Gastrocnemius medialis (tissue), 4 donors: ENCODE measurements around the gene GARIN5A. TPM values are rescaled to one million over a fixed set of nuclear protein-coding genes. Genes with fewer than 3 reads are reported as not detected.

Experiments
- ATAC-seq, 2 donors: fragments of 150-250 bp; one replicate each; pipeline ENCODE4 v1.9.1; 2016
- DNase-seq, 2 donors: peaks; one replicate each; pipeline ENCODE4 v3.0.0-alpha.2; 2019
- H3K27ac ChIP-seq, 4 donors: fragments of 200-600 bp; sonication (generic); 1 replicate in 1 of 4; 2 replicates in 3 of 4; pipeline ENCODE4 v1.5.1; 2016 to 2018; ENCODE audit warnings: mild to moderate bottlenecking in 2 of 4, moderate library complexity in 1 of 4
- H3K27me3 ChIP-seq, 3 donors: fragments of 200-600 bp; sonication (generic) in 2 of 3; 1 replicate in 1 of 3; 2 replicates in 2 of 3; pipeline versions ENCODE4 v1.5.1 to v1.6.0; 2016 to 2019; ENCODE audit warnings: mild to moderate bottlenecking in 1 of 3, moderate library complexity in 1 of 3
- H3K36me3 ChIP-seq, 2 donors: fragments of 200-600 bp; sonication (generic) in 1 of 2; one replicate each; pipeline ENCODE4 v1.5.1; 2017 to 2018
- H3K4me1 ChIP-seq, 2 donors: fragments of 200-600 bp; sonication (generic) in 1 of 2; one replicate each; pipeline ENCODE4 v1.5.1; 2016 to 2017; ENCODE audit warnings: mild to moderate bottlenecking in 2 of 2
- H3K4me3 ChIP-seq, 4 donors: fragments of 200-600 bp; sonication (generic) in 3 of 4; 1 replicate in 1 of 4; 2 replicates in 3 of 4; pipeline ENCODE4 v1.5.1; 2016 to 2019; ENCODE audit warnings: mild to moderate bottlenecking in 2 of 4
- H3K9me3 ChIP-seq, 3 donors: fragments of 200-600 bp; sonication (generic) in 2 of 3; 1 replicate in 1 of 3; 2 replicates in 2 of 3; pipeline ENCODE4 v1.5.1; 2016 to 2019
- POLR2A ChIP-seq, 2 donors: fragments of 450-650 bp; IDR thresholded peaks; one replicate each; pipeline ENCODE4 v1.6.1; 2017; ENCODE audit warnings: antibody characterized with exemption in 2 of 2, mild to moderate bottlenecking in 2 of 2, moderate library complexity in 2 of 2
- in situ Hi-C, 4 donors: fragments of 200-750 bp; cut with MboI; loops; one replicate each; pipeline versions ENCODE4 v1.15.0 to v1.8.0; 2017; ENCODE audit warnings: low sequenced_read_pairs in 4 of 4
- intact Hi-C: fragments of 100-400 bp; cut with DNase I; formaldehyde crosslinking; loops from one replicate; pipeline ENCODE4 v1.15.1; 2023; ENCODE audit warnings: low total_unique reads
- total RNA-seq, 4 donors: library from RNA; depleted of rRNA; stranded (reverse); fragments of >200 nt; gene quantifications; one replicate each; pipeline versions ENCODE4 v1.1.0 to v1.2.3, GENCODE V29; 2016
- TF ChIP-seq, protein P1 (sequence below), 5 experiments: fragments of 450-650 bp in 3 of 5; fragments of 200-600 bp in 2 of 5; sonication (generic) in 2 of 5; IDR thresholded peaks in 4 of 5; conservative IDR thresholded peaks in 1 of 5; 1 replicate in 4 of 5; 2 replicates in 1 of 5; pipeline ENCODE4 v1.5.1; 2016 to 2019; ENCODE audit warnings: antibody characterized with exemption in 5 of 5, mild to moderate bottlenecking in 3 of 5, moderate library complexity in 3 of 5

The GARIN5A gene
- total RNA-seq, 4 donors from 2014 or later = 1.2 to 11.0 (median 1.9) TPM; not detected in 1

DNA sequence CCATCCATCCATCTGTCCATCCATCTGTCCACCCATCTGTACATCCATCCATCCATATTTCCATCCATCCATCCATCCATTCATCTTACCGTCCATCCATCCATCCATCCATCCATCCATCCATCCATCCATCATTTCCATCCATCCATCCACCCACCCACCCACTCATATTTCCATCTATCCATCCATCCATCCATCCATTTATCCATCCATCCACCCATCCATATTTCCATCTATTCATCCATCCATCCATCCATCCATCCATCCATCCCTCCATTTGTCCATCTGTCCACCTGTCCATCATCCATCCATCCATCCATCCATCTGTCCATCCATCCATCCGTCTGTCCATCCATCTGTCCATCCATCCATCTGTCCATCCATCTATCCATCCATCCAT, 20.7 kb downstream of the GARIN5A start:
- Histone ChIP-seq H3K27ac (no peak overlapping the region), H3K4me3 (no peak overlapping the region), H3K36me3 (no peaks in the 10 kb centered on the region), H3K27me3 (peaks cover 7 to 9% (median 9%) of the 10 kb centered on the region in 3 donors), H3K9me3 (no peaks in the 10 kb centered on the region), H3K4me1 (no peaks in the 10 kb centered on the region)
- ATAC-seq = no peak
- TF ChIP-seq, protein P1, sequence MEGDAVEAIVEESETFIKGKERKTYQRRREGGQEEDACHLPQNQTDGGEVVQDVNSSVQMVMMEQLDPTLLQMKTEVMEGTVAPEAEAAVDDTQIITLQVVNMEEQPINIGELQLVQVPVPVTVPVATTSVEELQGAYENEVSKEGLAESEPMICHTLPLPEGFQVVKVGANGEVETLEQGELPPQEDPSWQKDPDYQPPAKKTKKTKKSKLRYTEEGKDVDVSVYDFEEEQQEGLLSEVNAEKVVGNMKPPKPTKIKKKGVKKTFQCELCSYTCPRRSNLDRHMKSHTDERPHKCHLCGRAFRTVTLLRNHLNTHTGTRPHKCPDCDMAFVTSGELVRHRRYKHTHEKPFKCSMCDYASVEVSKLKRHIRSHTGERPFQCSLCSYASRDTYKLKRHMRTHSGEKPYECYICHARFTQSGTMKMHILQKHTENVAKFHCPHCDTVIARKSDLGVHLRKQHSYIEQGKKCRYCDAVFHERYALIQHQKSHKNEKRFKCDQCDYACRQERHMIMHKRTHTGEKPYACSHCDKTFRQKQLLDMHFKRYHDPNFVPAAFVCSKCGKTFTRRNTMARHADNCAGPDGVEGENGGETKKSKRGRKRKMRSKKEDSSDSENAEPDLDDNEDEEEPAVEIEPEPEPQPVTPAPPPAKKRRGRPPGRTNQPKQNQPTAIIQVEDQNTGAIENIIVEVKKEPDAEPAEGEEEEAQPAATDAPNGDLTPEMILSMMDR (IDR thresholded peaks at IDR 0.05 in 4 of 5, conservative IDR thresholded peaks at IDR 0.05 in 1 of 5) = no peak
- no peak for TF ChIP-seq POLR2A (IDR thresholded peaks at IDR 0.05)
- in situ Hi-C loops = loop anchor here in 1 of 4 donors (25.0 kb wide), 1 partner anchor 94 kb away; the partner anchor contains the start of gene NAPSA
- intact Hi-C loops = no loop called here
- DNase-seq = no peak

DNA sequence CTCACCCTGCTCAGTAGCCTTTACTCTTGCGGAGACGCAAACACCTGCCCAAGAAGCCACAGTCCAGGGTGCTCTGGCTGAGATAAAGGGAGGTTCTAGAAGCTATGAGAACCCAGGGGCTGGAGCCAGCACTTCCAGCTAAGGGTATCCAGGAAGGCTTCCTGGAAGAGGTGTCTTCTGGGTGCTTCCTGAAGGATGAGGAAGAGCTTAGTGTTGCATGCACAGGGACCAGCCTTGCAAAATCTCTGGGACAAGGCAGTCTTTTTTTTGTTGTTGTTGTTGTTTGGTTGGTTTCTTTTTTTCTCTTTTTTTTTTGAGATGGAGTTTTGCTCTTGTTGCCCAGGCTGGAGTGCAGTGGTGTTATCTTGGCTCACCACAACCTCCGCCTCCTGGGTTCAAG, 23.4 kb downstream of the GARIN5A start:
- in situ Hi-C loops (loop anchor here in 1 of 4 donors (25.0 kb wide), 1 partner anchor 91 kb away; the partner anchor contains the start of gene NAPSA), intact Hi-C loops (no loop called here)
- H3K9me3 ChIP-seq = no peaks in the 10 kb centered on the region
- no peaks in the 10 kb centered on the region for H3K36me3 ChIP-seq
- H3K4me1 ChIP-seq = no peaks in the 10 kb centered on the region
- ATAC-seq (no peak), DNase-seq (no peak)
- H3K27ac ChIP-seq = no peak overlapping the region
- no peak for TF ChIP-seq POLR2A (IDR thresholded peaks at IDR 0.05)
- TF ChIP-seq, protein P1 (IDR thresholded peaks at IDR 0.05 in 4 of 5, conservative IDR thresholded peaks at IDR 0.05 in 1 of 5) = no peak
- no peak overlapping the region for H3K4me3 ChIP-seq
- peaks cover under 1 to 6% (median 1%) of the 10 kb centered on the region in 3 donors for H3K27me3 ChIP-seq

DNA sequence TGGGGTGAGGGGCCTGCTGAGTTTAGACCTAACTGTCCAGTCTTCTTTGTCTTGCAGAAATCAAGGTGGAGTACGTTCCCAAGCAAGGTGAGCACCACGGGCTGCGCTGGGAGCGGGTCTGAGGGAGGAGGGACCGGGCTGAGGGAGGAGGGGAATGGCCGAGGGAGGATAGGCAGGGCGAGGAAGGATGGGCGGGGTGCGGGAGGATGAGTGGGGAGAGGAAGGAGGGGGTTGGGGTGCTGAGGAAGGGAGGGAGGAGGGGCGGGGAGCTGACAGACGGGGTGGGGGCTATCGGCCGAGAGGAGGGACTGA, 25.5 kb downstream of the GARIN5A start:
- Histone ChIP-seq H3K27me3 (no peaks in the 10 kb centered on the region), H3K4me1 (no peaks in the 10 kb centered on the region), H3K27ac (peak overlapping the region in 1 of 4 donors; percentile 34), H3K4me3 (no peak overlapping the region), H3K36me3 (no peaks in the 10 kb centered on the region), H3K9me3 (no peaks in the 10 kb centered on the region)
- no peak for ATAC-seq
- in situ Hi-C loops = loop anchor here in 1 of 4 donors (25.0 kb wide), 1 partner anchor 89 kb away; the partner anchor contains the start of gene NAPSA
- intact Hi-C loops = no loop called here
- no peak for DNase-seq
- no peak for TF ChIP-seq POLR2A (IDR thresholded peaks at IDR 0.05)
- TF ChIP-seq, protein P1 (IDR thresholded peaks at IDR 0.05 in 4 of 5, conservative IDR thresholded peaks at IDR 0.05 in 1 of 5) = no peak

DNA sequence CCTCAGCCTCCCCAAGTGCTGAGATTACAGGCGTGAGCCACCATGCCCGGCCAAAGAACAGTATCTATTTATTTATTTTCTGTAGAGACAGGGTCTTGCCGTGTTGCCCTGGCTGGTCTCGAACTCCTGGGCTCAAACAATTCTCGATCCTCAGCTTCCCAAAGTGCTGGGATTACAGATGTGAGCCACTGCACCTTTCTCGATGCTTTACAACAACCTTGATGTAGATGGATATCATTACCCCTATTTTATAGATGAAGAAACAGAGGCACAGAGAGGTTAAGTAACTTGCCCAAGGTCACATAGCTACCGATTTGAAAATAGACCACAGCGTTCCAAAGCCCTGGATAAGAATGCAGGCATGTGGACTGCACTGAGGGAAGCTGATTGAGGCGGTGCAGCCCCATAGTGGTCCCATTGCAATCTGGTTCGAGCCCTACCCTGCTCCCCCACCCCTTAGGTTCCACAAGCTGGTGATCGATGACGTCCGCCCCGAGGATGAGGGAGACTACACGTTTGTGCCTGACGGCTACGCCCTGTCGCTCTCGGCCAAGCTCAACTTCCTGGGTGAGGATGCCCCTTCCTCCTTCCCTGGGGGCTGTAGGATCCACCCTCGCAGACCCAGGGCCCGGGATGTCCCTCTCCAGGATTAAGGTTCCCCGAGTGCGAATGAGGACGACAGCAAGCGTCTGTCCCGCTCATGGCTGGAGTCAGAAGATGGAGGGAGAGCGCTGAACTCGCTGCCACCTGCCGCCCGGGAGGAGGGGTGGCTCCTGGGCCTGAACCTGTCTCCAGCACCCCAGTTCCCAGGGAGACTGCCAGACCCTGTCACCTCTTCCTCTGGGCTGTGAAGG, 26.1 kb downstream of the GARIN5A start:
- H3K4me3 ChIP-seq = no peak overlapping the region
- in situ Hi-C loops = loop anchor here in 1 of 4 donors (25.0 kb wide), 1 partner anchor 88 kb away; the partner anchor contains the start of gene NAPSA
- DNase-seq = no peak
- no peaks in the 10 kb centered on the region for H3K27me3 ChIP-seq
- no peaks in the 10 kb centered on the region for H3K9me3 ChIP-seq
- ATAC-seq = no peak
- TF ChIP-seq, protein P1 (IDR thresholded peaks at IDR 0.05 in 4 of 5, conservative IDR thresholded peaks at IDR 0.05 in 1 of 5) = no peak
- TF ChIP-seq POLR2A (IDR thresholded peaks at IDR 0.05) = no peak
- no peaks in the 10 kb centered on the region for H3K4me1 ChIP-seq
- H3K27ac ChIP-seq = peak overlapping the region in 1 of 4 donors; percentile 34
- intact Hi-C loops = no loop called here
- no peaks in the 10 kb centered on the region for H3K36me3 ChIP-seq
